H9 (cell line): ENCODE measurements around the gene RXFP1. TPM values are rescaled to one million over a fixed set of nuclear protein-coding genes. Genes with fewer than 3 reads are reported as not detected.

Source experiments
- DNase-seq: peaks from one replicate; pipeline ENCODE4 v3.0.0-alpha.2; 2017
- H2AFZ ChIP-seq: one replicate; pipeline ENCODE4 v1.6.1; 2013; ENCODE audit warnings: mild to moderate bottlenecking, low read length, control low read depth, moderate library complexity
- H2AK5ac ChIP-seq: 2 replicates; pipeline ENCODE4 v1.6.1; 2013; ENCODE audit warnings: low read length, control low read depth, mixed read lengths; ENCODE audit not compliant: insufficient read length
- H2BK120ac ChIP-seq: one replicate; pipeline ENCODE4 v1.6.1; 2013; ENCODE audit warnings: low read depth, mild to moderate bottlenecking, low read length, control low read depth, inconsistent platforms; ENCODE audit not compliant: poor library complexity, severe bottlenecking
- H2BK12ac ChIP-seq: 2 replicates; pipeline ENCODE4 v1.6.1; 2013; ENCODE audit warnings: low read length, control low read depth, mixed read lengths, low read depth; ENCODE audit not compliant: insufficient read length
- H2BK15ac ChIP-seq: 2 replicates; pipeline ENCODE4 v1.6.1; 2013; ENCODE audit warnings: low read depth, low read length, control low read depth
- H2BK20ac ChIP-seq: one replicate; pipeline ENCODE4 v1.6.1; 2013; ENCODE audit warnings: low read depth, mild to moderate bottlenecking, low read length, control low read depth, inconsistent platforms; ENCODE audit not compliant: poor library complexity, severe bottlenecking
- H2BK5ac ChIP-seq: 2 replicates; pipeline ENCODE4 v1.6.1; 2013; ENCODE audit warnings: low read length, control low read depth, mixed read lengths; ENCODE audit not compliant: insufficient read length
- H3K14ac ChIP-seq: 2 replicates; pipeline ENCODE4 v1.6.1; 2013; ENCODE audit warnings: low read length, control low read depth; ENCODE audit not compliant: insufficient read depth
- H3K18ac ChIP-seq: 2 replicates; pipeline ENCODE4 v1.6.1; 2013; ENCODE audit warnings: low read depth, mild to moderate bottlenecking, mixed read lengths, low read length, control low read depth; ENCODE audit not compliant: insufficient read length
- H3K23ac ChIP-seq: 2 replicates; pipeline ENCODE4 v1.6.1; 2013; ENCODE audit warnings: low read length, control low read depth, mixed read lengths, low read depth; ENCODE audit not compliant: insufficient read length
- H3K23me2 ChIP-seq: 2 replicates; pipeline ENCODE4 v1.6.1; 2013; ENCODE audit warnings: low read depth, mild to moderate bottlenecking, mixed read lengths, low read length, control low read depth; ENCODE audit not compliant: insufficient read length, poor library complexity, severe bottlenecking
- H3K27ac ChIP-seq: 2 replicates; pipeline ENCODE4 v1.5.1; 2013; ENCODE audit warnings: low read length, control low read depth, mixed read lengths, low read depth; ENCODE audit not compliant: insufficient read length
- H3K27me3 ChIP-seq: 2 replicates; pipeline ENCODE4 v1.6.1; 2013; ENCODE audit warnings: low read length, control low read depth, inconsistent platforms; ENCODE audit not compliant: insufficient read depth
- H3K4ac ChIP-seq: 2 replicates; pipeline ENCODE4 v1.6.1; 2013; ENCODE audit warnings: low read depth, mild to moderate bottlenecking, control low read depth, inconsistent platforms, low read length, moderate library complexity
- H3K4me1 ChIP-seq: 2 replicates; pipeline ENCODE4 v1.6.1; 2013; ENCODE audit warnings: low read length, control low read depth, inconsistent platforms; ENCODE audit not compliant: insufficient read depth
- H3K4me2 ChIP-seq: 2 replicates; pipeline ENCODE4 v1.6.1; 2013; ENCODE audit warnings: low read length, control low read depth, mixed read lengths; ENCODE audit not compliant: insufficient read length, insufficient read depth
- H3K56ac ChIP-seq: 2 replicates; pipeline ENCODE4 v1.6.1; 2013; ENCODE audit warnings: low read depth, mild to moderate bottlenecking, mixed read lengths, low read length, control low read depth; ENCODE audit not compliant: insufficient read length
- H3K79me1 ChIP-seq: 2 replicates; pipeline ENCODE4 v1.6.1; 2013; ENCODE audit warnings: low read depth, mild to moderate bottlenecking, moderate library complexity, low read length, control low read depth, inconsistent platforms; ENCODE audit not compliant: insufficient read depth, poor library complexity, severe bottlenecking
- H3K79me2 ChIP-seq: 2 replicates; pipeline ENCODE4 v1.6.1; 2013; ENCODE audit warnings: low read length, control low read depth, inconsistent platforms; ENCODE audit not compliant: insufficient read depth
- H3K9ac ChIP-seq: 2 replicates; pipeline ENCODE4 v1.6.1; 2013; ENCODE audit warnings: low read length, control low read depth, mixed read lengths; ENCODE audit not compliant: insufficient read length; ENCODE audit errors: extremely low read depth
- H3K9me3 ChIP-seq: one replicate; pipeline ENCODE4 v1.6.1; 2013; ENCODE audit warnings: low read depth, low read length, inconsistent platforms; ENCODE audit not compliant: control insufficient read depth
- H3T11ph ChIP-seq: one replicate; pipeline ENCODE4 v1.6.1; 2013; ENCODE audit warnings: mild to moderate bottlenecking, low read length, control low read depth, inconsistent platforms
- H4K20me1 ChIP-seq: one replicate; pipeline ENCODE4 v1.6.1; 2013; ENCODE audit not compliant: control insufficient read depth, insufficient read length, insufficient read depth
- H4K5ac ChIP-seq: 2 replicates; pipeline ENCODE4 v1.6.1; 2013; ENCODE audit warnings: low read depth, mild to moderate bottlenecking, mixed read lengths, low read length, control low read depth; ENCODE audit not compliant: insufficient read length
- H4K8ac ChIP-seq: replicated peaks from 2 replicates; pipeline ENCODE4 v1.6.1; 2013; ENCODE audit warnings: low read length, control low read depth, mixed read lengths, low read depth; ENCODE audit not compliant: insufficient read length
- H4K91ac ChIP-seq: 2 replicates; pipeline ENCODE4 v1.6.1; 2013; ENCODE audit warnings: low read depth, mild to moderate bottlenecking, moderate library complexity, mixed read lengths, low read length, control low read depth; ENCODE audit not compliant: insufficient read length
- H3K27ac Mint-ChIP-seq, 3 experiments: 2 replicates in 2 of 3; 3 replicates in 1 of 3; pipeline ENCODE4 v1.8.0; 2020 to 2021; ENCODE audit warnings: mixed read lengths in 3 of 3, mild to moderate bottlenecking in 1 of 3, moderate library complexity in 1 of 3
- H3K27me3 Mint-ChIP-seq: 2 replicates; pipeline ENCODE4 v1.8.0; 2021; ENCODE audit warnings: low read depth, mild to moderate bottlenecking, moderate library complexity, mixed read lengths
- H3K36me3 Mint-ChIP-seq, 3 experiments: 2 replicates in 2 of 3; 3 replicates in 1 of 3; pipeline ENCODE4 v1.8.0; 2020 to 2021; ENCODE audit warnings: low read depth in 3 of 3, mixed read lengths in 3 of 3; ENCODE audit not compliant: insufficient read depth in 1 of 3
- H3K4me1 Mint-ChIP-seq, 2 experiments: 2 replicates each; pipeline ENCODE4 v1.8.0; 2020; ENCODE audit warnings: mixed read lengths in 2 of 2
- H3K4me3 Mint-ChIP-seq, 2 experiments: 2 replicates in 1 of 2; 3 replicates in 1 of 2; pipeline ENCODE4 v1.8.0; 2020 to 2021; ENCODE audit warnings: mild to moderate bottlenecking in 2 of 2, mixed read lengths in 2 of 2, moderate library complexity in 1 of 2
- H3K9me3 Mint-ChIP-seq, 2 experiments: 2 replicates in 1 of 2; 3 replicates in 1 of 2; pipeline ENCODE4 v1.8.0; 2020; ENCODE audit warnings: mild to moderate bottlenecking in 2 of 2, mixed read lengths in 2 of 2, moderate library complexity in 1 of 2
- WGBS: extraction: QIAGEN DNeasy Blood & Tissue Kit; methylation state at CpG from one replicate; pipeline ENCODE4 v1.1.7; 2013; ENCODE audit warnings: missing lambda C conversion rate, low lambda C conversion rate, mixed read lengths; ENCODE audit not compliant: insufficient read length; ENCODE audit errors: extremely low coverage; 5-methylcytosine and 5-hydroxymethylcytosine counted together
- total RNA-seq: library from RNA; stranded (reverse); gene quantifications from 2 replicates; pipeline ENCODE4 v1.2.1, GENCODE V29; 2021
- TF ChIP-seq, protein P1 (sequence below): fragments of 200-600 bp; sonication (generic); conservative IDR thresholded peaks from 3 replicates; pipeline ENCODE4 v1.8.0; 2021; ENCODE audit warnings: antibody characterized with exemption, mild to moderate bottlenecking

Gene RXFP1
- total RNA-seq, 1 experiment from 2014 or later = 0.17 TPM

DNA sequence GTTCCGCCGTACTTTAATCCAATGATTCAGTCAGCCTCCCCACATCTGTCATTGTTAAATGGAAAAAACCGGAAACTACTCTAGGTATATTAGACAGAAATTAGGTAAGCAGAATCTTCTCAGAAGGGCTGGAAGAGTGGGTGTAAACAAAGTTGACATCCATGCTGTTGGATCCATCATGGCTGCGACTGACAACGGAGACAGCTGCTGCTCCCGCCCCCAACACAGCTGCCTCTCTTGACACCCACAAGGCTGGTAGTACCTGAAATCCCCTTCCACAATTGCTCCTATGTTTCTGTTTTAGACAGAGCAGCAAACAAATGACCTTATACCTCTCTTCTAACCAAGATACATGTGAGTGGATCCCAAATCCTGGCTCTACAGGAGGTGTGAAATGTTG, 66.6 kb downstream of the RXFP1 start:
- Histone ChIP-seq H4K20me1 (no peaks in the 10 kb centered on the region), H3K79me1 (no peaks in the 10 kb centered on the region), H2BK120ac (no peak overlapping the region), H2AK5ac (no peak overlapping the region), H3K23me2 (no peaks in the 10 kb centered on the region), H2BK20ac (no peak overlapping the region), H3K23ac (no peak overlapping the region), H3K14ac (no peak overlapping the region), H3K56ac (no peak overlapping the region), H4K91ac (no peak overlapping the region), H4K5ac (no peak overlapping the region), H3K18ac (no peak overlapping the region), H3T11ph (no peak overlapping the region), H3K79me2 (no peaks in the 10 kb centered on the region), H2BK15ac (no peak overlapping the region), H2BK5ac (no peak overlapping the region), H3K27me3 (no peaks in the 10 kb centered on the region), H3K4ac (no peak overlapping the region), H3K4me2 (no peak overlapping the region), H3K27ac (no peak overlapping the region), H2AFZ (no peak overlapping the region), H3K4me1 (no peaks in the 10 kb centered on the region), H4K8ac (no peak overlapping the region), H3K9ac (no peak overlapping the region), H2BK12ac (no peak overlapping the region), H3K9me3 (no peaks in the 10 kb centered on the region)
- peaks cover 2 to 4% of the 10 kb centered on the region in 2 experiments; a peak in 1 of 4 replicates for H3K4me1 Mint-ChIP-seq
- H3K4me3 Mint-ChIP-seq = no peak overlapping the region
- TF ChIP-seq, protein P1, sequence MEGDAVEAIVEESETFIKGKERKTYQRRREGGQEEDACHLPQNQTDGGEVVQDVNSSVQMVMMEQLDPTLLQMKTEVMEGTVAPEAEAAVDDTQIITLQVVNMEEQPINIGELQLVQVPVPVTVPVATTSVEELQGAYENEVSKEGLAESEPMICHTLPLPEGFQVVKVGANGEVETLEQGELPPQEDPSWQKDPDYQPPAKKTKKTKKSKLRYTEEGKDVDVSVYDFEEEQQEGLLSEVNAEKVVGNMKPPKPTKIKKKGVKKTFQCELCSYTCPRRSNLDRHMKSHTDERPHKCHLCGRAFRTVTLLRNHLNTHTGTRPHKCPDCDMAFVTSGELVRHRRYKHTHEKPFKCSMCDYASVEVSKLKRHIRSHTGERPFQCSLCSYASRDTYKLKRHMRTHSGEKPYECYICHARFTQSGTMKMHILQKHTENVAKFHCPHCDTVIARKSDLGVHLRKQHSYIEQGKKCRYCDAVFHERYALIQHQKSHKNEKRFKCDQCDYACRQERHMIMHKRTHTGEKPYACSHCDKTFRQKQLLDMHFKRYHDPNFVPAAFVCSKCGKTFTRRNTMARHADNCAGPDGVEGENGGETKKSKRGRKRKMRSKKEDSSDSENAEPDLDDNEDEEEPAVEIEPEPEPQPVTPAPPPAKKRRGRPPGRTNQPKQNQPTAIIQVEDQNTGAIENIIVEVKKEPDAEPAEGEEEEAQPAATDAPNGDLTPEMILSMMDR = no peak
- H3K9me3 Mint-ChIP-seq = no peaks in the 10 kb centered on the region
- H3K27me3 Mint-ChIP-seq = no peaks in the 10 kb centered on the region
- DNase-seq = no peak
- no peaks in the 10 kb centered on the region; a peak in 1 of 7 replicates for H3K36me3 Mint-ChIP-seq
- WGBS = no CpG with 5 or more reads among the region's 6 CpGs
- H3K27ac Mint-ChIP-seq = no peak overlapping the region
